Right cardiac atrium (tissue), 5 donors: ENCODE results near the gene ZNF740. TPM values are rescaled to one million over a fixed set of nuclear protein-coding genes. Genes with fewer than 3 reads are reported as not detected.

Experiments
- ATAC-seq, 2 donors: fragments of 200-7000 bp; cut with Tn5 transposase; one replicate each; pipeline versions ENCODE4 v1.8.0 to v1.9.1; 2020; ENCODE audit warnings: moderate library complexity in 2 of 2, mild to moderate bottlenecking in 1 of 2
- DNase-seq, 3 donors: peaks; one replicate each; pipeline ENCODE4 v3.0.0-alpha.2; 2020
- H3K27ac ChIP-seq: one replicate; pipeline ENCODE4 v1.5.1; 2013; ENCODE audit warnings: mild to moderate bottlenecking, low read length, control low read depth, moderate library complexity
- H3K27me3 ChIP-seq: one replicate; pipeline ENCODE4 v1.6.1; 2013; ENCODE audit not compliant: control insufficient read depth, insufficient read depth
- H3K4me1 ChIP-seq: one replicate; pipeline ENCODE4 v1.6.1; 2013; ENCODE audit warnings: low read length; ENCODE audit not compliant: control insufficient read depth, insufficient read depth
- H3K4me3 ChIP-seq: one replicate; pipeline ENCODE4 v1.5.1; 2013; ENCODE audit warnings: low read length, control low read depth
- H3K9me3 ChIP-seq: one replicate; pipeline ENCODE4 v1.6.1; 2013; ENCODE audit warnings: low read length; ENCODE audit not compliant: control insufficient read depth
- WGBS: extraction: QIAGEN DNeasy Blood & Tissue Kit; methylation state at CpG from one replicate; pipeline ENCODE4 v1.1.7; 2013; 5-methylcytosine and 5-hydroxymethylcytosine counted together
- intact Hi-C, 4 donors: fragments of 100-400 bp; cut with DNase I; formaldehyde crosslinking; loops; one replicate each; pipeline versions ENCODE4 v1.11.0 to v1.14.0; 2022 to 2023
- polyA plus RNA-seq: library from polyadenylated mRNA; stranded (reverse); fragments of 200-250 nt; gene quantifications from one replicate; pipeline ENCODE4 v1.2.3, GENCODE V29; 2013
- total RNA-seq, 4 donors: library from RNA; stranded (reverse); fragmentation: NEBNext Ultra II Directional; extraction: Animal tissue kit (Norgen Biotek cat#: 25700); gene quantifications; one replicate each; pipeline ENCODE4 v1.2.1, GENCODE V29; 2021
- donor health status: healthy with polysubstance abuse.
- donor health status: DM: no; HTN: yes; CAD: no.
- donor health status: DM: no; HTN: no; CAD: no.
- donor health status: DM: no; HTN: yes; CAD: no; lungs with severe emphysema.
- donor health status: DM: yes; HTN: yes; CAD: no.

The ZNF740 gene
- total and polyA plus RNA-seq, 5 donors, result 5.3 to 29.9 (median 17.0) TPM

- Histone ChIP-seq H3K4me3 (no peak overlapping the region), H3K9me3 (no peaks in the 10 kb centered on the region), H3K27ac (no peak overlapping the region), H3K4me1 (peaks cover 8% of the 10 kb centered on the region), H3K27me3 (no peaks in the 10 kb centered on the region)
- WGBS, result 84% methylated on average over 4 of the region's 4 CpGs
- DNase-seq, result no peak
- intact Hi-C loops, result loop anchor here in 1 of 4 donors (5.0 kb wide), 1 partner anchor 119 kb away; no protein-coding TSS in a partner anchor
- ATAC-seq, result no peak
These were observed 6.2 kb downstream of the ZNF740 start for GRCh38 chr12:53186745-53187144.

GRCh38 chr12:53187145-53187899 lies 6.8 kb downstream of the ZNF740 start:
- Histone ChIP-seq H3K27me3 (no peaks in the 10 kb centered on the region), H3K4me1 (peaks cover 5% of the 10 kb centered on the region), H3K27ac (no peak overlapping the region), H3K4me3 (no peak overlapping the region), H3K9me3 (no peaks in the 10 kb centered on the region)
- DNase-seq, result no peak
- intact Hi-C loops, result loop anchor here in 1 of 4 donors (5.0 kb wide), 1 partner anchor 120 kb away; no protein-coding TSS in a partner anchor
- WGBS, result 85% methylated on average over 15 of the region's 15 CpGs
- ATAC-seq, result no peak

- Histone ChIP-seq H3K27ac (no peak overlapping the region), H3K4me3 (no peak overlapping the region), H3K4me1 (no peaks in the 10 kb centered on the region), H3K9me3 (no peaks in the 10 kb centered on the region), H3K27me3 (no peaks in the 10 kb centered on the region)
- ATAC-seq, result peak; percentile 72 to 73
- 40% methylated on average over 14 of the region's 14 CpGs for WGBS
- intact Hi-C loops, result loop anchor here in 2 of 4 donors (10.0 kb wide), 1 partner anchor 125 kb away; no protein-coding TSS in a partner anchor
- peak; percentile 82 to 88 (median 85) for DNase-seq
These were observed 9.7 kb downstream of the ZNF740 start for GRCh38 chr12:53190108-53190729.

GRCh38 chr12:53191096-53191884 lies 10.8 kb downstream of the ZNF740 start:
- Histone ChIP-seq H3K4me1 (no peaks in the 10 kb centered on the region), H3K9me3 (no peaks in the 10 kb centered on the region), H3K27me3 (no peaks in the 10 kb centered on the region), H3K4me3 (no peak overlapping the region), H3K27ac (no peak overlapping the region)
- ATAC-seq (no peak), DNase-seq (peak in 1 of 3 donors; percentile 44)
- 84% methylated on average over 11 of the region's 11 CpGs for WGBS
- intact Hi-C loops, result loop anchor here in 2 of 4 donors (10.0 kb wide), 1 partner anchor 126 kb away; no protein-coding TSS in a partner anchor

GRCh38 chr12:53191885-53192530 lies 11.5 kb downstream of the ZNF740 start:
- Histone ChIP-seq H3K4me1 (no peaks in the 10 kb centered on the region), H3K27ac (no peak overlapping the region), H3K27me3 (no peaks in the 10 kb centered on the region), H3K4me3 (no peak overlapping the region), H3K9me3 (no peaks in the 10 kb centered on the region)
- DNase-seq (no peak), ATAC-seq (no peak)
- intact Hi-C loops, result loop anchor here in 2 of 4 donors (10.0 kb wide), 1 partner anchor 127 kb away; no protein-coding TSS in a partner anchor
- WGBS, result 85% methylated on average over 14 of the region's 14 CpGs

- Histone ChIP-seq H3K27ac (no peak overlapping the region), H3K27me3 (no peaks in the 10 kb centered on the region), H3K9me3 (no peaks in the 10 kb centered on the region), H3K4me1 (no peaks in the 10 kb centered on the region), H3K4me3 (no peak overlapping the region)
- no peak for ATAC-seq
- WGBS, result 92% methylated on average over 14 of the region's 14 CpGs
- DNase-seq, result no peak
- intact Hi-C loops, result loop anchor here in 2 of 4 donors (10.0 kb wide), 1 partner anchor 128 kb away; no protein-coding TSS in a partner anchor
These were observed 12.1 kb downstream of the ZNF740 start for GRCh38 chr12:53192531-53193021.

- intact Hi-C loops, result loop anchor here in 2 of 4 donors (10.0 kb wide), 1 partner anchor 128 kb away; no protein-coding TSS in a partner anchor
- 89% methylated on average over 9 of the region's 9 CpGs for WGBS
- no peak for ATAC-seq
- Histone ChIP-seq H3K4me1 (no peaks in the 10 kb centered on the region), H3K27ac (no peak overlapping the region), H3K9me3 (no peaks in the 10 kb centered on the region), H3K4me3 (no peak overlapping the region), H3K27me3 (no peaks in the 10 kb centered on the region)
- no peak for DNase-seq
These were observed 12.5 kb downstream of the ZNF740 start for GRCh38 chr12:53193040-53193439.

GRCh38 chr12:53193985-53194716 lies 13.6 kb downstream of the ZNF740 start:
- peak in 1 of 3 donors; percentile 35 for DNase-seq

GRCh38 chr12:53194973-53195372 lies 14.5 kb downstream of the ZNF740 start:
- 95% methylated on average over 1 of the region's 1 CpG for WGBS
- intact Hi-C loops, result loop anchor here in 3 of 4 donors (5.0 to 10.0 kb wide), 4 partner anchors 33 to 130 kb away; no protein-coding TSS in a partner anchor
- no peaks in the 10 kb centered on the region for H3K4me1 ChIP-seq
- H3K27ac ChIP-seq, result no peak overlapping the region
- DNase-seq (no peak), ATAC-seq (no peak)
- no peaks in the 10 kb centered on the region for H3K27me3 ChIP-seq
- H3K9me3 ChIP-seq, result no peaks in the 10 kb centered on the region
- H3K4me3 ChIP-seq, result no peak overlapping the region

More at GRCh38 chr12:53193985-53194716, 13.6 kb downstream of the ZNF740 start:
- H3K27ac ChIP-seq, result no peak overlapping the region
- H3K4me3 ChIP-seq, result no peak overlapping the region
- no peaks in the 10 kb centered on the region for H3K27me3 ChIP-seq
- no peak for ATAC-seq
- 67% methylated on average over 11 of the region's 11 CpGs for WGBS
- no peaks in the 10 kb centered on the region for H3K9me3 ChIP-seq
- intact Hi-C loops, result loop anchor here in 2 of 4 donors (10.0 kb wide), 1 partner anchor 129 kb away; no protein-coding TSS in a partner anchor
- H3K4me1 ChIP-seq, result no peaks in the 10 kb centered on the region
